Measurements from ENCODE around the gene RALY.

The RALY gene

GRCh38 chr20:33993576-33994221 lies at the start of gene RALY:
RALY (plus strand) TSS chr20:33993911; CDS start chr20:34072075, 78,164 bp downstream.
- DNase-seq = peak; percentile 91

GRCh38 chr20:33944914-33945313 lies 48.8 kb upstream of the RALY start:
- DNase-seq = no peak

GRCh38 chr20:33945391-33946081 lies 48.2 kb upstream of the RALY start:
- DNase-seq = no peak

- DNase-seq = no peak
Observed at GRCh38 chr20:33947709-33948295, 45.9 kb upstream of the RALY start.

GRCh38 chr20:33948480-33948879 lies 45.2 kb upstream of the RALY start:
- DNase-seq = no peak

GRCh38 chr20:33951171-33951570 lies 42.5 kb upstream of the RALY start:
- no peak for DNase-seq

- DNase-seq = no peak
Observed at GRCh38 chr20:33954504-33954903, 39.2 kb upstream of the RALY start.

- no peak for DNase-seq
Observed at GRCh38 chr20:33963751-33964150, 30.0 kb upstream of the RALY start.

- no peak for DNase-seq
Observed at GRCh38 chr20:33964441-33964840, 29.3 kb upstream of the RALY start.

- no peak for DNase-seq
Observed at GRCh38 chr20:33967126-33967525, 26.6 kb upstream of the RALY start.

GRCh38 chr20:33969563-33969962 lies 24.1 kb upstream of the RALY start:
- no peak for DNase-seq

- no peak for DNase-seq
Observed at GRCh38 chr20:33970229-33970628, 23.5 kb upstream of the RALY start.

- no peak for DNase-seq
Observed at GRCh38 chr20:33971147-33971975, 22.4 kb upstream of the RALY start.

GRCh38 chr20:33976959-33977358 lies 16.8 kb upstream of the RALY start:
- DNase-seq = no peak

GRCh38 chr20:33977535-33977934 lies 16.2 kb upstream of the RALY start:
- DNase-seq = no peak

GRCh38 chr20:33979094-33979493 lies 14.6 kb upstream of the RALY start:
- no peak for DNase-seq

- DNase-seq = no peak
Observed at GRCh38 chr20:33981347-33981746, 12.4 kb upstream of the RALY start.

GRCh38 chr20:33981964-33982363 lies 11.7 kb upstream of the RALY start:
- DNase-seq = no peak

GRCh38 chr20:33983371-33983770 lies 10.3 kb upstream of the RALY start:
- DNase-seq = no peak

GRCh38 chr20:33984182-33984719 lies 9.5 kb upstream of the RALY start:
- DNase-seq = no peak

- DNase-seq = no peak
Observed at GRCh38 chr20:33985280-33985679, 8.4 kb upstream of the RALY start.

GRCh38 chr20:33985830-33986229 lies 7.9 kb upstream of the RALY start:
- DNase-seq = no peak

- no peak for DNase-seq
Observed at GRCh38 chr20:33986560-33987216, 7.0 kb upstream of the RALY start.

Measured in cortex of kidney (tissue), 1 donor.